Measurements from ENCODE around the gene PWWP2A. TPM values are rescaled to one million over a fixed set of nuclear protein-coding genes. Genes with fewer than 3 reads are reported as not detected.

Gene PWWP2A
- total RNA-seq, 4 donors from 2014 or later, result 18.3 to 34.7 (median 28.8) TPM

DNA sequence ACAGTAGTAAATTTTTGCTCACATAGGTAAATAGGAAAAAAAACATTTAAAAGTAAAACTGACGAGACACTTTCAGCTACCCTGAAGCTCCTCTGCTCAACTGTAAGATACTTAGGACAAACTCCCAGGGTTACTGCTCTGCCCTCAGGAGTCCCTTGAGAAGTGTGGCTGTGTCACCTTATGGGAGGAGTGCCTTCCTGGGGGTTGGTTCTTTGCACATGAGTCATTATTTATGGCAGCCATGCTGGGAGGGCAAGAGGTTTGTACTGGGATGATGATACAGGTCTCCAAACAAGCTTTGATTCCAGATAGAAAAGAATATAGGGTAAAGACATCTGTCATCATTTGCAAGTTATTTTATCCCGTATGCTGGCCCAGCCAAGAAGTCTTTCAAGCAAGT is 64.4 kb downstream of the PWWP2A start:
- Histone ChIP-seq H3K27ac (no peak overlapping the region), H3K9me3 (no peaks in the 10 kb centered on the region), H3K4me3 (no peak overlapping the region), H3K36me3 (peaks cover 0 to 100% of the 10 kb centered on the region in 2 donors), H3K27me3 (no peaks in the 10 kb centered on the region), H3K4me1 (no peaks in the 10 kb centered on the region)
- TF ChIP-seq EP300 (IDR thresholded peaks at IDR 0.05) (no peak), CTCF (IDR thresholded peaks at IDR 0.05) (no peak), POLR2A (IDR thresholded peaks at IDR 0.05) (no peak), POLR2AphosphoS5 (IDR thresholded peaks at IDR 0.05) (no peak)
- no peak for ATAC-seq
- 90 to 95% methylated on average over 2 of the region's 2 CpGs for WGBS, 2 donors (ENCODE audit: low coverage in 1 of 2)

DNA sequence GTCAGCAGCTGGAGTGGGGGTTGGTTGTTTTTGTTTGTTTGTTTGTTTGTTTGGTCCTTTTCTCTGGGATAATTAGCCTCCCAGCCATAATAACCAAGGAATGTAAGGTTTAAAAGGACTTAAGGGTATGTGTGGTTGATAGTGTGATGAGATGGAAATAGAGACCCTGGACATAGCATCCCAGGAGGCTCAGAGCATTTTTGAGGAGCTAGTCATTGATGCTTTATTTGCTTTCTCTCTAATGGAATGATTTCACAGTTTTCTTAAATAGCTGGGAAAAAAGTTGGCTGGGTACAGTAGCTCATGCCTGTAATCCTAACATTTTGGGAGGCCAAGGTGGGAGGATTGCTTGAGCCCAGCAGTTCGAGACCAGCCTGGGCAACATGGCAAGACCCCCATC is 65.2 kb downstream of the PWWP2A start:
- TF ChIP-seq POLR2A (IDR thresholded peaks at IDR 0.05) (no peak), CTCF (IDR thresholded peaks at IDR 0.05) (no peak), POLR2AphosphoS5 (IDR thresholded peaks at IDR 0.05) (no peak), EP300 (IDR thresholded peaks at IDR 0.05) (no peak)
- H3K27ac ChIP-seq, result no peak overlapping the region
- no peak overlapping the region for H3K4me3 ChIP-seq
- no peaks in the 10 kb centered on the region for H3K27me3 ChIP-seq
- H3K36me3 ChIP-seq, result peaks cover 0 to 100% of the 10 kb centered on the region in 2 donors
- H3K9me3 ChIP-seq, result no peaks in the 10 kb centered on the region
- no peak for ATAC-seq
- WGBS, 2 donors (ENCODE audit: low coverage in 1 of 2), result 80% methylated on average over 1 of the region's 1 CpG; no CpG with 5 or more reads in 1 of the 2 donors
- H3K4me1 ChIP-seq, result no peaks in the 10 kb centered on the region

DNA sequence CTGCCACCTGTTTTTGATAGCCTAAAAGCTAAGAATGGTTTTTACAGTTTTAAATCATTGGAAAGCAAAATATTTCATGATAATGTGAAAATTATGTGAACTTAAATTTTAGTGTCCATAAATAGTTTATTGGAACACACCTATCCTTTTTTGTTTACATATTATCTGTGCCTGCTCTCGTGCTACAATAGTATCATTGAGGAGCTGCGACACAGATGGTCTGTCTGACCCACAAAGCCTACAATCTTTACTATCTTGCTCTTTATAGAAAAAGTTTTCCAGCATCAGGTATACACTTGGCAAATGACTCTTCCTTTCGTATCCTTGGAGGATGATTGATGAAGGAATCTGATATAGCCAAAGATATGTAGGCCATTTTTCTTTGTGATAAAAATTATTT is 70.2 kb downstream of the PWWP2A start:
- H3K4me3 ChIP-seq, result no peak overlapping the region
- no peaks in the 10 kb centered on the region for H3K27me3 ChIP-seq
- no peak overlapping the region for H3K27ac ChIP-seq
- no peaks in the 10 kb centered on the region for H3K4me1 ChIP-seq
- no peak for ATAC-seq
- no peaks in the 10 kb centered on the region for H3K9me3 ChIP-seq
- TF ChIP-seq EP300 (IDR thresholded peaks at IDR 0.05), result no peak
- no peak for TF ChIP-seq POLR2A (IDR thresholded peaks at IDR 0.05)
- no peak for TF ChIP-seq POLR2AphosphoS5 (IDR thresholded peaks at IDR 0.05)
- TF ChIP-seq CTCF (IDR thresholded peaks at IDR 0.05), result no peak
- 61 to 74% methylated on average over 3 of the region's 3 CpGs for WGBS, 2 donors (ENCODE audit: low coverage in 1 of 2)
- H3K36me3 ChIP-seq, result peaks cover 0 to 77% of the 10 kb centered on the region in 2 donors

- Histone ChIP-seq H3K27me3 (no peaks in the 10 kb centered on the region), H3K4me1 (no peaks in the 10 kb centered on the region), H3K27ac (no peak overlapping the region), H3K9me3 (no peaks in the 10 kb centered on the region), H3K4me3 (no peak overlapping the region), H3K36me3 (peaks cover 0 to 76% of the 10 kb centered on the region in 2 donors)
- peak; percentile 77 for ATAC-seq
- 80 to 87% methylated on average over 6 to 7 of the region's 9 CpGs for WGBS, 2 donors (ENCODE audit: low coverage in 1 of 2)
- TF ChIP-seq POLR2AphosphoS5 (IDR thresholded peaks at IDR 0.05) (no peak), CTCF (IDR thresholded peaks at IDR 0.05) (no peak), EP300 (IDR thresholded peaks at IDR 0.05) (no peak), POLR2A (IDR thresholded peaks at IDR 0.05) (no peak)
These were observed 71.1 kb downstream of the PWWP2A start for GRCh38 chr5:160048131-160048530.

- TF ChIP-seq POLR2AphosphoS5 (IDR thresholded peaks at IDR 0.05) (no peak), CTCF (IDR thresholded peaks at IDR 0.05) (no peak), POLR2A (IDR thresholded peaks at IDR 0.05) (no peak), EP300 (IDR thresholded peaks at IDR 0.05) (no peak)
- Histone ChIP-seq H3K27ac (peak overlapping the region in 3 of 4 donors; percentile 0 to 24 (median 9)), H3K36me3 (peaks cover 0 to 76% of the 10 kb centered on the region in 2 donors), H3K4me1 (no peaks in the 10 kb centered on the region), H3K27me3 (no peaks in the 10 kb centered on the region), H3K4me3 (no peak overlapping the region), H3K9me3 (no peaks in the 10 kb centered on the region)
- ATAC-seq, result peak; percentile 32
- WGBS, 2 donors (ENCODE audit: low coverage in 1 of 2), result 75 to 93% methylated on average over 3 of the region's 3 CpGs
These were observed 71.8 kb downstream of the PWWP2A start for GRCh38 chr5:160047423-160047822.
